HS-27A (cell line): ENCODE results near the gene PITPNM3.

ENCODE experiments used
- DNase-seq: peaks from one replicate; pipeline ENCODE4 v3.0.0-alpha.2; 2012; ENCODE audit warnings: low read depth, missing footprints

The PITPNM3 gene

DNA sequence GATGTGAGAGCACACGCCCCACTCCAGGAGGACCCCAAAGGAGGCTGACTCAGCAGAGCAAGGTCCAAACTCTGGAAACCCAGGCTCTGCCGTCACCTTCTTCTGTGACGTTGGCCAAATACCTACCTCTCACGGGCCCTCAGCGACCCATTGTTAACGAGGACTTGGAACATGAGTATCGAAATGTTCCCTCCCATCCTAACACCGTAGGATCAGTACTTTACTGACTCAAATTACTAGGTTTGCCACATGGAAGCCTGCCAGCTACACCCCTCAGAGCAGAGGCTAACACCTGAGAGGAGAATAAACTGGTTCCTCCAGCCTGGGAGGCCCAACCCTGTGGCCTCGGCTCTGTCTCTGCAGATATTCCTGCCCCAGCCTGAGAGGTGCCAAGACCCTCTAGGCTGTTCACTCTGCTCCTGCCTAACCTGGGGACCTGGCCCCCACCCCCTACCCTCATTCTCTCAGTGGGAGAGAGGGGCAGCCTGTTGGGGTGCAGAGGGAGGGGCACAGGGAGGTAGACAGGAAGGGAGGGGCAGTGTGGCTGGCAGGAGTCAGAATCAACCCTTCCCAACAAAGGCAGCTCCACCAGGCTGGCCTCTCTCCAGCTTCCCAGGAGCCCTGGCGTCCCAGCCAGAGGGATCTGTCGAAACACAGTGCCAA lies 4.4 kb downstream of the PITPNM3 start:
- no peak for DNase-seq

DNA sequence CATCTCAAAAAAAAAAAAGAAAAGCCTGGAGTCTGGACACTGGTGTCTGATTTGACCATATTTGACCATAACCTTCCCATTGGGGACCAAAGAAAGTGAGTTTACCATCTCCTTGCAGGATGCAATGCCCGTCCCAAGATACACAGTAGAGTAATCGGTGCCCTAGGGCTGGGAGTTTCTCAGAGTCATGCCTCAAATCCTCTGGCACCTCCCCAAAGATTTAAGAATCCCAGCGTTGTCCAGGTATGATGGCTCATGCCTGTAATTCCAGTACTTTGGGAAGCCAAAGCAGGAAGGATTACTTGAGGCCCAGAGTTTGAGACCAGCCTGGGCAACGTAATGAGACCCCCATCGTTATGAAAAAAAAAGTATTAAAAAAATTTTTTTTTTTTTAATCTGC lies 5.0 kb downstream of the PITPNM3 start:
- no peak for DNase-seq

DNA sequence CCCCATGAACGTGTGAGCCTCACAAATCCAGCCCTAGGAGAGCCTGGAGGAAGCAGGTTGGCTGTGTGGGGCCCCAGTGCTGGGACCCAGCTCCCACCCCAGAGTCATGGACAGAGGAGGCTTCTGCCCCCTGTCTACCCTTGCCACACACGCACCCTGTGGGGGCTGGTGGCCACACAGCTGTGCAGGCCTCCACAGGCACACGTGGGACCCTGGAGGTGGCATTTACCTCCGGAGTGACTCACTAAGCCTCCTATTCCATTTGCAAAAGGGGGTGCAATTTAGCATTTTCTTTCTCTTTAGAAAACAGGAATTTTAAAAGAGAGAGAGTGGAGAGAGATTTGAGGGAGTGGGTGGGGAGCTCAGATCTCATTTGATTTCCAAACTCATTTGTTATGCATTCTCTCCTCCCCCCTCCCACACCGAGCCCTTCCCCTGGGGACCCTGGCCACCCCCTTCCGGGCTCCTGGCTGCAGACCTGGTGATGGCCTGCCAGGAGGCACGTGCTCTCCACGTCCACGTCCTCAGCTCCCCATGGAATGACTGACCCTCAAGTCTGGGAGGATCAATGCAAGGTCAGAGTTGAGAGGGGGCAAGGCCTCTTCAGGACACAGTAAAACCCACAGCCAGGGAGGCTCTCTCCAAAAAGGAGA lies 6.8 kb downstream of the PITPNM3 start:
- DNase-seq, result no peak

DNA sequence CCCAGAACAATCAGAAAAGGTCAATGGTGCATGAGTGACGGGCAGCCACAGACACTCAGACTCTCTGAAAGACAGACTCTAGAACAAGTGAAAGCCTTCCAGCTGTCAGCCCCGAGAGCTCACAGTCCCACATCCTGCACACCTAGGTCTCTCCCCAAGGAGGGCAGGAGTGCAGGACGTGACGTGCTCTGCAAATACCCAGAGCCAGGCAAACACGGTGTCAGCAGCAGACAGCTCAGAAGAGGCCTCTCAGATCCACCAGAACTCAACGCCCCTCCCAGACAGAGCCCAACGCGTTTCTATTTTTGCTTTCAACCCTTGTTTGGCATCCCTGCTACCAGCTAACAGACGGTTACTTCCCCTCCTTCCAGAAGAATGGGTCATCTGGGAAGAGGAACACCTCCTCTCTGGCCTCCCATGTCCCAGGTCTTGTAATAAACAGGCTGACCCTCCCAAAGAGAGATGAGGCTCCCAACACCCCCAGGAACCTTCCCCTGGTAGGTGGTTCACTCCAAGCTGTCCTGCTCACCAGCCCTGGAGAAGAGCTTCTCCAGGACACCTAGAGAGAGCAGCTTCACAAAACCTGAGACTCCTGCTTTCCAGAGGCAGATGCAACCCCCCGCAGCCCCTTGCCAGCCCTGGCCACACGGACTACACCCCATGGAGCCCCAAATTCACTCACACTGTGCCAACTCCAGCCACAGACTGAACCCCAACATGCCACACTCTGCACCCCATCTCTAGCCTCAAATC lies 7.6 kb downstream of the PITPNM3 start:
- no peak for DNase-seq

DNA sequence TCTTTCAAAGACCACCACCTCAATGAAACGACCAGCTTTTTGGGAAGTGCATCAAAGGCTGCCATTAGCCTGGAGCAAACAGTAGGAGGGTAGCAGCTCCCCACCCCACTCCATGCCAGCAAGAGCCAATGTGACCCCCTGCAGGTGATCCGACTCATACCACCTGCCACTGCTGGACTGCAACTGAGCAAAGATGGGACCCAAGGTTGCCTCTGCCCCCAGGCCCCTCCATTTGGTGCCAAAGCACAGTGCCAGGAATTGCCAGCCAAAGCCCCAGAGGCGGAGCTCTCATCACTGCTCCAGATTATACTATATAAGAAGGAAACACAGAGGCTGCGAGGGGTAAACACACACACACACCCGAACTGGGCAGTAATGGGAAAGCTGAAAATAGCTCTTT lies 8.3 kb downstream of the PITPNM3 start:
- no peak for DNase-seq

DNA sequence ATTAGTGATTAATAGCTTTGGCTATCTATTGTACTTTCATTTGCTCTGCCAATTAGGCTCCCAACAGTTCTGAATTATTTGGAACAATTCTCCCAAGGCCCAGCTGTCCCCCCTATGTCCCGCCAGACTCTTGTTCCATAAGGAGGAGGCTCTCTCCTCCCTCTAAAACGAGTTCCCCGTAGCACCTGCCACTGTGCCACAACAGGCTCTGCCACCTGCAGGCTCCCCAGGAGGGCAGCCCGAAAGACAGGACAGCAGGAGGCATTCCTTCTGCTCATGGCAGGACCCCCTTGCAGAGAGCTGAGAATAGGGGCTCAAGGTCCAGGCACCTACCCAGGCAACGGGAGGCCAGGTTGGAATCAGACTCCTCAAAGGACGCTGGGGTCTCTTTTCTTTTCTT lies 9.0 kb downstream of the PITPNM3 start:
- no peak for DNase-seq

DNA sequence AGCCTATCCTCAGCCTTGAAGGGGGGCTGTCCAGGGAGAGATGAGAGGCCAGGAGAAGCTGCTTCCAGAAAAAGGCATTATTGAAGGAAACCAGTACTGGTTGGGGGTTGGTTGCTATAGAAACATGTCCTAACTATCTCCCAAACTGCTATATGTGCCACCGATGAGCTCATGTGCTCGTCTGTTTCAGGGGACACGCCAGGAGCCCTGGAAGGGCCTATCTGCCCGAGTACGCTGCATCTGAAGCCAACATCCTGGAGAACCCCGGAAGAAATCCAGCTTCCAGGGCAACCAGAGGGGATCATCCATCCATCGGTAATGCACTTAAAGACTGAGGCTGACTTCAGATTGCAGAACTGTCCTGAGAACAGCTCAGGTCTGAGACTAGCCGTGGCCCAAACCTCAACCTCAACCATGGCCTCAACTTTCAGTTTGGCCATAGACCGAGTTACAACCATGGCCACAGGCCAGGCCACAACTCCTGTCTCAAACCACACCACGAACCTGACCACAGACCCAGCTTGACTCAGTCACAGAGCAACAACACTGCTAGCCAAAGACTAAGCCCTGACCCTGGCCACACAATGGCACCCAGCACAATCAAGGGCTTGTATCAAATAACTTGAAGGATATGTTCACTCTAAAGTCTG lies 10.2 kb downstream of the PITPNM3 start:
- DNase-seq, result no peak

DNA sequence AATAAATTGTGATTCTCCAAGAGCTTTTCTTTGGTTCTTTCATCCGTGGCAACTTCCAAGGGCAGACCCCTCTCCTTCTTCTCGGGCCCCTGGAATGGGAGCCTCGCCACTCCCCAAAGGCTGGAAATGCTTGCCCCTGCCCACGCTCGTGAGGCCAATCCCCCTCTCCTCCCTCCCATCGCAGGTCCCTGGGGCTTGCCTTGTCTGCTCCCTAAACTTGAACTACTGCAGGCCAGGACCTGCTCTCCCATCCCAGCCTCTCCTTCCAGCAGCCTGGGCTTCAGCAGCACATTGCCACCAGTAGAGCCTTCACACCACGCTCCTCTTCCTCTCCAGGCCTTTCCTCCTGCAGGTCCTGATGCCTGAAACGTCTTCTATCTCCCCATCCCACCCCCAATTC lies 11.1 kb downstream of the PITPNM3 start:
- no peak for DNase-seq

DNA sequence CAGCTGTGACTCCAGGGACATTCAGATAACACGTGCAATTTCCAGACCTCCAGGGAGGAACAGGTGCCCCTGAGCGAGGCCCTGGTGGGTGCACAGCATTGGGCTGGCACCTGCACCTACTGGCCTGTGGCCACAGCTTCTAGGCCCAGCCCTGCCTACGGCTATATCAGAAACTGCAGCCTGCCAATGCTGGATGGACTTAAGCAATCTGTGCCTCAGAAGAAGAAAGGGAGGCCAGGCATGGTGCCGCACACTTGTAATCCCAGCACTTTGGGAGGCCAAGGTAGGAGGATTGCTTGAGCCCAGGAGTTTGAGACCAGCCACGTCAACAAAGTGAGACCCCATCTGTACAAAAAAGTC lies 12.4 kb downstream of the PITPNM3 start:
- DNase-seq, result no peak

DNA sequence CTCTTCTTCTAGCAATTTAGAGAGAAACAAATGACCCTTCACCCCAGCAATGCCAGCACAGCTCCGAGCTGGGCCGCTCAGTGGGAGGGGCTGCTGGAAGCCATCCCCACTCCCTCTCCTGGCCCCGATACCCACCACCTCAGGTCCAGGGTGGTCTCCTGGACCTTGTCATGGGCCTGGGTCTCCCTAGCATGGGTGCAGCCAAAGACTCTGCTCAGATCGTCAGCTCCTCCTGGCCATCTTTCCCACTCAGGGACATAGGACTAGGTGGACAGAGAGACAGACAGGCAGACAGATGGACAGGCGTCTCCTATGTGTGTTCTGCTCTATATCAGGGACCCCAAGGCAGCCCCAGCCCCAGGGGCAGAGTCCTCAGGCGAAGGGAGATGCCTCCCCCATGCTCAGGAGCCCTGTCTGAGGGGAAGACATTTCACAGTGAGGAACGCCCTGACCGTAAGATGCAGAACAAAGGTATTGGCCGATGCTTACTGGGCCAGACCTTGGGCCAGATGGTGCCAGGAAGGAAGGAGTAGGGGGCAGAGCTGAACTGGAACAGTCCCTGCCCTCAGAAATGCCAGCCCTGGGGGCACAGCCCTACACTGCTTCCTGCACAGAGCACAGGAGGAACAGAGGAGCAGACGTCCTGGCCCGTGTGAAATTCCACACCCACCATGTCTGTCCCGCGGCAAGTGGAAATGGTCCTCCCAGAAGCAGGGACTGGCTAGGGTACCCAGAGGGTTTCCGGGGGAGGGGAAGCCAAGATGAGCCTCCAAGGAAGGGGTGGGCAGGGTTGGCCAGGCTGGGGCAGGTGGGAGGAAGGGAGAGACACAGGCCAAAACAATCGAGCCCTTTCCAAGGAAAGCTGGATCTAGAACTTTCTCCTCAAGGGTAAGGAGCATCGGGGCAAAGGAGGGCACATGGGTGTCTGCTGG lies 13.0 kb downstream of the PITPNM3 start:
- DNase-seq, result no peak

DNA sequence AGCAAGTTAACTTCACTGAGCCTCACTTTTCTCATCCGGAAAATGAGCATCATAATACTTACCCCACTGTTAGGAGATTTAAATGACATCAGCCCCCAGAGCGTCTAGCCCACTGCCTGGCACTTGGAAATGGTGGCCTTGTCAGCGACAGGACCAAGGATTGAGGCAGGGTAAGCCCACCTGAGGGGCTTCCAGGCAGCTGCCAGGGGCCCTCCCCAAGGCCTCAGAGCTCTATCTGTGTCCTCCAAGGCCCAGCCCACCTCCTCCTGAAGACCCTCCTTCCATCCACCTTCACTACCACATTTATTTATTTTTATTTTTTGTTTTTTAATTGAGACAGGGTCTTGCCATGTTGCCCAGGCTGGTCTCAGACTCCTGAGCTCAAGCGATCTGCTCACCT lies 13.8 kb downstream of the PITPNM3 start:
- DNase-seq, result no peak

DNA sequence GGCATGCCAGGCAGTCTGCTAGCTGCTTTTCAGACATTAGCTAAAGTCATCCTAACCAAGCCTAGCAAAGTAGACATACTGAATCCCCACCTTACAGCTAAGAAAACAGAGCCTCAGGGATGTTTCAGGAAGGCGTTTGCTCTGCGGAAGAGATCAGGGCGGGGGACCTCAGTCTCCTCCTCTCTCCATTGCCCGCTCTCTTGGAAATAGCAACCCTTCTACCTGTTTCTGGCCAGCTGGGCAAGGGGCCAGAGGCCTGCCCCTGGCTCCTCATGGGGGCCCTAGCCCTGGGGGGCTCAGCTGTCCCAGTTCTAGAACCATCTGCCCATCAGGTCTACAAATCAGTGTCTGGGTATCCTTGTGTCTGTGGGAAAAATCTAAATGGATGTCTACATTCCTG lies 14.5 kb downstream of the PITPNM3 start:
- DNase-seq, result no peak

DNA sequence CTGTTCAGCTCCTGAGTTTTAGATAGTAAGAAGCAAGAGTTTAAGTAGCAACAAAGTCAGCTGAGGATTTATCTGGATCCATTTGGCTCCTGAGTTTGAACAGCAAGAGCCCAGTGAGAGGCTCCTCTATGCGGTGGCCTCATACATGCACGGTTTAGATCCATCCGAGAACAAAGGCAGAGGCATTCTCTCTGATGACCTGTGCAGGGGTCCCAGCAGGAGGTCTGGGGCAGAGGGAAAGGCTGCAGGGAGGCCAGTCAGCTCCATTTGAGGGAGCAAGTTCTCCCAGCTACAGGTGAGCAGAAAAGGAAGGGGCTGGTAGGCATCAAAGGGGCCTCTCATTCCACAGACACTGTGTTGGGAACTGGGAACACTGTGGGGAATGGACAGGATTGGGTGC lies 16.5 kb downstream of the PITPNM3 start:
- DNase-seq, result no peak

DNA sequence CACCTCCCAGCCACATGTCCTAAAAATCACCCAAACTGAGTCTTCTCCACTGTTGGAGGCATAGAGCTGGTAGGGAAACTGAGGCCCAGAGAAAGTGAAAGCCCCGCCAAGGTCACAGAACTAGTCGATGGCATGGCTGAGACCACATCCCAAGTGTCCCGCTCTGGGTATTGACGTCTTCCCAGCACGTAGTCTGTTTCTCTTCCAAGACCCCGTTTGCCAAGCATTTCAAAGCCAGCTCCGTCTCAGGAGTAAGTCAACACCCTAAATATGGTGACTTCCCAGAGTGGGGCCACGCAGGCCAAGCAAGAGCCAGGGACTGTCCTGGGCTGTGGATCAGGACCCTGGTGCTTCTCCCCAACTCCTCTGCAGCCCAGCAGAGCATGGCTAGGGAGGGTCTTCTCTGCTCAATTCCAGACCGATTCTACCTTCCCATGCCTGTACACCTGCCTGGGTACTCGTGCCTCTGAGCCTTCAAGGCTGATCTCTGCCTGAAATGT lies 19.7 kb downstream of the PITPNM3 start:
- no peak for DNase-seq

DNA sequence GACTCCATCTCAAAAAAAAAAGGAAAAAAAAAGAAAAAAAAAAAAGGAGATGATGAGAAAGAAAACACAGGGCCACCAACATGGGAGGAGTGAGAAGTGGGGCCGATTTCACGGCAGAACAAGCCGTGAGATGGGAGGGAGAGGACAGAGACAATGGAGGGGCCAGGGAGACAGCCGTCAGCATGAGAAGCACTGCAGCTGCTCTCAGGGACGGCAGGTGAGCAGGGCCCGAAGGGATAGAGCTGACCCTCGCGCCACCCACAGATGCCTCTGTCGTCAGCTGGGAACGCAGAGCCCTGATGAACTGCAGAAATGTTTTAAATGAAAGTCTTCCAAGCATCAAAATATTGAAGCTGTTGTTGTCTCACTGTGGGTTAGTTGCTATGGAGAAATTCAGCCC lies 20.3 kb downstream of the PITPNM3 start:
- DNase-seq, result no peak

DNA sequence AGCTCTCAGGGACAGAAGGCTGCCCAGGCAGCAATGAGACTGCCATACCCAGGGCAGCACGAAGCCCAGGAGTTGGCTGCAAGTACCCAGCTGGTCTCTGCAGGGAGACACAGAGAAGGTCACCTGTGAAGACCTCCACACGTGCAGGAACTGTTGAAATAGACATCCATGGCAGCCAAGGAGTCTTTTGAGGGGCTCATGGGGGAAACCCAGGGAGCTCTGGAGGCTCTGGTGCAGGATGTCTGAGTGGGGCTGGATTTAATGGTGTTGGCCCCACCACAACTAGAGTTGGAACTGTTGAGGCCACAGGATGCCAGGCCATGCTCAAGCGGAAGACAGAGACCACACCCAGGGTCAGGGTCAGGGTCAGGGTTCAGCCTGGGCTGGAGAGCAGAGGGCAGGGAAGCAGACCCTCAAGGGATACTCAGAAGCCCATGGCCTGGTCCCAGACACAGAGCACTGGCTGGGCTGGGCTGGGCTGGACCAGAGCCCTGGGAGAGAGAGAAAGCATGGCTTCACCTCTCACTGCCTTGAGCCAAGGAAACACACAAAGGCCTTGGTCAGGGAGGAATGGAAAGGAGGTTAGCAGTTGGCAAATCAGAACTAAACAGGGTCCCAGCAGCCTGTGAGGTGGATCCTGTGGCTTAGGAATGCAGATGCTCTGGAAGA lies 21.4 kb downstream of the PITPNM3 start:
- no peak for DNase-seq

DNA sequence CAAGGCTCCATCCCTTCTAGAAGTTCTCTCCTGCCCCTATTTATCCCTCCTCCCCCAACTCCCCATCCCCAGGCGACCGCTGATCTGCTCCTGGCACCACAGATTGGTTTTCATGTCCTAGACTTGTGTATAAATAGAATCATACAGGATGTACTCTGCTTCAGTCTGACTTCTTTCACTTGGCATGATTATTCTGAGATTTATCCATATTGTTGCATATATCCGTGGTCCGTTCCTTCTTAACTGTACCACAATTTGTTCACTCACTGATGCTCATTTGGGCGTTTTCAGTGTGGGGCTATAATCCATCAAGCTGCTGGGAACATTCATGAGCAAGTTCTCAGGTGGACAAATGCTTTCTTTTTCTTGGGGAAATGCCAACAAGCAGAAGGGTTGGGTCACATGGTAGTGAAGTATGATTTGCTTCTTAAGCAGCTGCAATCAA lies 23.9 kb downstream of the PITPNM3 start:
- DNase-seq, result no peak

DNA sequence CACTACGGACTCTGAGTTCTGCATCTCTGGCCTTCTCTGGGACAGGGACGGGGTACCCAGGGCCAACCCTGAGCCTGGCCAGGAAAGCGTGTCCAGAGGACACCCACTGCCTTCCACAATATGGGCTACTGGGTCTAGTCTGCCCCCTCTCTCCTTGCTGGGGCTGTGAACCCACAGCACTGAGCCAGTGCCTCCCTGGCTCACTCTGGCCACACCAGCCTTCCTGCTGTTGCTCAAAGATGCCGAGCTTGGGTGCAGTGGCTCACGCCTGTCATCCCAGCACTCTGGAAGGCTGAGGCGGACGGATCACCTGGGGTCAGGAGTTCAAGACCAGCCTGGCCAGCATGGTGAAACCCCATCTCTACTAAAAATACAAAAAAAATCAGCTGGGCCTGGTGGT lies 24.8 kb downstream of the PITPNM3 start:
- no peak for DNase-seq

DNA sequence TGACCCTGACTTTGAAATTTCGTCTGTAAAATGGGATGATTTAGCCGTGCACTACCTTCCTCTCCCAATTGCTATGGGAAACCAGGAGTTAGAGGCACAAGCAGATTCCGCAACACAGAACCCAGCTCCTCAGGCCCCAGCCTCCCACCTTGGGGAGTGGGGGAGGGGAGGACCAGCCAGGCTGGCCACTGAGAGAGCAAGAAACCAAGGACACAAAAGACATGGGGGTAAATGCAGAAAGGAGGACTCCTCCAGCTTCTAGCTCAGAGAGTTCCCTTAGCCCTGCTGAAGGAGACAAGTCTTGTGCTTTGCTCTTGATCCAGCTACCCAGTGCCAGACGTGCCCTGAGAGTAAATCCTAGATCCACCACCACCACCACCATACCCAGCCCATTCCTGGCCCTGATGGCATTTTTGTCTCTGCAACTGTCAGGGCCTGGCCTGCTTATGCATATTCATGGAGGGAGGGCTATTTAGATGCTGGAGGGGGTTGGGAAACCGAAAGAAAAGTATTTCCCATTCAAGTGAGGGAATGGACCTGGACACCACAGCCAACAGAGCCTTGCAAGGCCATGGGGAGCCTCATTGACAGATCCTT lies 25.9 kb downstream of the PITPNM3 start:
- DNase-seq, result no peak

DNA sequence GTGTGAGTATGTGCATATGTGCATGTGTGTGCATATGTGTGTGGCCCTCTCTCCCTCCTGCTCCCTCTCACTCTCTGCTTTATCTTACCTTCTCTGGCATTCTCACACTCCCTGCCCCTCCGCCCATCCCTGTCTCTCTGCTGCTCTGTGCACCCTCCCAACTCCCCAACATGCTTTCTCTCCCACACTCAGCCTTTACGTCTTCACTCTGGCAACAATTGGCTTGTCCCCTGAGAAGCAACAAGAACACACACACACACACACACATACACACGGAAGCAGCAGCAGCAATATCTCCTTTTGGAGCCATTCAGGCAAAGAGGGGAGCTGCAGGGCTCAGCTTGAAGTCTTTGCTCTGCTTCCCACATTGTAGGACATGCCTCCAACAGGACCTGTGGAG lies 27.8 kb downstream of the PITPNM3 start:
- DNase-seq, result no peak
